HUDEP-2 (cell line): ENCODE data around the gene NEU4.
"Not testable (repeated sequence)": the region's sequence is repeated elsewhere in the genome, so short reads cannot be mapped to it uniquely, and the experiment has no call there.

Experiments
- DNase-seq, 76 experiments: peaks; one replicate each; lab custom pipeline; 2025; ENCODE audit not compliant: unreplicated experiment in 76 of 76; lab: John Stamatoyannopoulos, UW

NEU4 gene

DNA sequence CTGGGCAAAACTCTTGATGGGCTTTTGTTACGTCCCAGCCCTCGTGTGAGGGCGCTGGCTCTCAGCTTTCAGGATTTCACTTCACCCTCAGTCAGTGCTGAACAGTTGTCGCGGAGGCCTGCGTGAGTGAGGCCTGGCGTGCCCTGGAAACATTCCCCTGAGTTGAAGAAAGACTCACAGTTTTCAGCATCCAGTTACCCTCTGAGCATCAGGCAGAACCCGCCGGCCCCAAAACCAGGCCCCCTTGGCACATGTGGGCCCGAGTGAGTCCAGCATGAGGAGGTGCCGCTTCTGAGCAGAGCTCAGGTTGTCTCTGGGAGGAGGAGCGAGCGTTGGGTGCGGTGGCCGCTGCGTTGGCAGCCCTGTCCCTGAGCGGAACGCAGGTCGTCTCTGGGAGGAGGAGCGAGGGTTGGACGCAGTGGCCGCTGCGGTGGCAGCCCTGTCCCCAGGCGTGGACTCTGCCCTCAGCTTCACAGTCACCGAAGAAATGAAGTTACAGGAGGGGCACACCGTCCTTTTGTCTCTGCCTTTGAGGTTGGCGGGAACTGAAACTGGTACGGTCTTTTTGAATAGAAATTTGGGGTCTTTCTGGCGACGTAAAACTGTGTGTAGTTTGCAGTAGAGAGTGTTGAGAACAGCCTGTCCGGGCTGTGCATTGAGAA is at the start of gene NEU4:
Gene NEU4 (plus strand): TSS at position 473 of the 662 bp plus-strand sequence. CDS start 5,292 bp downstream, outside the sequence.
- DNase-seq = no peak

DNA sequence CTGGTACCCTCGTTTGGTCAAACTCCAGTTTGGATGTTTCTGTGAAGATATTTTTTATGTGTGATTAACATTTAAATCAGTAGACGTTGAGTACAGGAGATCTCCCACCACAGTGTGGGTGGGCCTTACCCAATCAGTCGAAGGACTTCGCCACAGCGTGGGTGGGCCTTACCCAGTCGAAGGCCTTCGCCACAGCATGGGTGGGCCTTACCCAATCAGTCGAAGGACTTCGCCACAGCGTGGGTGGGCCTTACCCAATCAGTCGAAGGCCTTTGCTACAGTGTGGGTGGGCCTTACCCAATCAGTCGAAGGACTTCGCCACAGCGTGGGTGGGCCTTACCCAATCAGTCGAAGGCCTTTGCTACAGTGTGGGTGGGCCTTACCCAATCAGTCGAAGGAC is 49.1 kb upstream of the NEU4 start:
- not testable (repeated sequence) for DNase-seq

DNA sequence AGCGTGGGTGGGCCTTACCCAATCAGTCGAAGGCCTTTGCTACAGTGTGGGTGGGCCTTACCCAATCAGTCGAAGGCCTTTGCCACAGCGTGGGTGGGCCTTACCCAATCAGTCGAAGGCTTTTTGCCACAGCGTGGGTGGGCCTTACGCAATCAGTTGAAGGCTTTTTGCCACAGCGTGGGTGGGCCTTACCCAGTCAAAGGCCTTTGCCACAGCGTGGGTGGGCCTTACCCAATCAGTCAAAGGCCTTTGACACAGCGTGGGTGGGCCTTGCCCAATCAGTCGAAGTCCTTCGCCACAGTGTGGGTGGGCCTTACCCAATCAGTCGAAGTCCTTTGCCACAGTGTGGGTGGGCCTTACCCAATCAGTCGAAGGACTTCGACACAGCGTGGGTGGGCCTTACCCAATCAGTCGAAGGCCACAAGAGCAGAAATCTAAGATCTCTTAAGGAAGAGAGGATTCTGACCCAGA is 48.7 kb upstream of the NEU4 start:
- no peak for DNase-seq

DNA sequence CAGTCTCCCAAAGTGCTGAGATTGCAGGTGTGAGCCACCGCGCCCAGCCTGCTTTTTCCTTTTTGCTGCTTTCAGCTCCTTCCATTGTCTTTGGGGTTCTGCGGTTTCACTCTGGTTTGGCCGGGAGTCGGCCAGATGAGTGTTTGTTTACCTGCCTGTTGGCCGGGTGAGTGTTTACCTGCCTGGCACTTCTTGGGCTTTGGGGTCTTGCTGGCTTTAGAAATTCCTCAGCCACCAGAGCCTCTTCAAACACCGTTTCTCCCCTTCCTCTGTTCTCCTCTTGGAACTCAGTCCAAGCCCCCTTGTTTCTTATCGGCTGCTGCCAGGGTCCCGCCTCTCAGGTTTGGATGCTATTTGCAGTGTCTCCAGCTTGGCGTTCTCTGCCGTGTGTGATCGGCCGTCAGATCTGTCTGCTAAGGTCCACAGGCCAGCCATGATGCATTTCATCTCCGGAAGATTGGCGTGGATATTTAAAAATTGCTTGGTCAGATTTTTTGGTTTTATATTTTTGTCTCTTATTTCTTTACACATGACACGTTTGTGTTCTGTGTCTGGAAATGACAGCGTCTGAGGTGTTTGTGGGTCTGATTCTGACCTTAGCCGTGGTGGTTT is 46.6 kb upstream of the NEU4 start:
- DNase-seq = peak in 1 of 76 experiments; percentile 24

DNA sequence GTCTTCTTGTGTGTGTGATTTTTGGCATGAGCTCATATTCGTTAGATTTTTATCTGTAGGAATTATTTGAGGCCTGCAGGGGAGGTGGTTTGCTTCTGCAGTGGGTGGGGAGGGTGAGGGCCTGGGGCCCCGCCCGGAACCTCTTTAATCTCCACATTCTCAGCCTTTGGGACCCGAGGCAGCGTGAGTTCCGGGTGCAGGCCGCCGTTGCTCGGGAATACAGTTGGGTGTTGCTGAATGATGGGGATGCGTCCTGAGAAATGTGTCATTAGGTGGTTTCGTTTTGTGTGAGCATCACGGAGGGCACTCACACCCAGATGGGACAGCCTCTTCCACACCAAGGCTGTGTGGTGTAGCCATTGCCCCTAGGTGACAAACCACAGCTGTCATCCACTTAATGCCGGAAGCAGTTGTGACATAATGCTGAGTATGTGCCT is 46.0 kb upstream of the NEU4 start:
- DNase-seq = peak in 36 of 76 experiments; percentile 3 to 61 (median 22)

GRCh38 chr2:241763551-241764274 is 45.3 kb upstream of the NEU4 start:
- no peak for DNase-seq

GRCh38 chr2:241764275-241765241 is 44.4 kb upstream of the NEU4 start:
- DNase-seq = no peak

GRCh38 chr2:241767464-241768250 is 41.3 kb upstream of the NEU4 start:
- DNase-seq = no peak

DNA sequence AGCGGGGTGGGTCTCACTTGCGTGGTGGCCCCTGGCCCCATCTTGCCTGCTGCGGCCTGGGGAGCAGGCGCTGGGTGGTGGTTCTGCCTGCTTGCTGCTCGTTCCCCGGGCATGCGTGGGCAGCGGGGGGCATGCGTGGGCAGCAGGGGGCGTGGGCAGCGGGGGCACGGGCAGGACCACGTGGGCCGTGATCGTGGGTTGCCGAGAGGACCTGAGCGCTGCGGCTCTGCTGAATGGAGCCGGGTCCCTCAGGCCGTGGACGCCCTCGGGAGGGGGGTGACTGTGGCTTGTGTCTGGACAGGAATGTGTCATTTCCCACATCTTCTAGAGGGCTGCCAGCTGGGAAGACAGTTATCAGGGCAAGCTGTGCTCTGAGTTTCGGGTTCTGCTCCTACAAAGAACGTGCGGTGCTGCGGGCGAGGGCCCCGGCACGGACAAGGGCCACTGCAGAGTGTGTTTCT is 40.7 kb upstream of the NEU4 start:
- DNase-seq = no peak

DNA sequence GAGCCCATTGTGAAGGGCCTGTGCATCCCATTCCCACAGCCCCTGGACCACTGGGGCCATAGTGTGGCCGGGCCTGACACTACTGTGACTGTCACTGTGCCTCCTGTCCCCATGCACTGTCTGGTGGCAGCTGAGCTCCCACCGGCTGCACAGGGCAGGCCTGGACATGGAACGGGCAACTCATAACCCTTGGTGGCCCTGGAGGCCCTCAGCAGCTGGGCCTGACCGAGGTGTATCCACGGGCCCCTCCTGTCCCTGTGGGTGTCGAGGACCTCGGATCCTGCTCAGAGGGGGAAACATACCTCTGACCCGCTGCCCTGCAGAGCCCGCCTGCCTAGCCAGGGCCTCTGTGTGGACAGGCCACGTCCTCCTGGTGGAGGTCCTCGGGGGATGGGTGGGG is 40.1 kb upstream of the NEU4 start:
- no peak for DNase-seq

DNA sequence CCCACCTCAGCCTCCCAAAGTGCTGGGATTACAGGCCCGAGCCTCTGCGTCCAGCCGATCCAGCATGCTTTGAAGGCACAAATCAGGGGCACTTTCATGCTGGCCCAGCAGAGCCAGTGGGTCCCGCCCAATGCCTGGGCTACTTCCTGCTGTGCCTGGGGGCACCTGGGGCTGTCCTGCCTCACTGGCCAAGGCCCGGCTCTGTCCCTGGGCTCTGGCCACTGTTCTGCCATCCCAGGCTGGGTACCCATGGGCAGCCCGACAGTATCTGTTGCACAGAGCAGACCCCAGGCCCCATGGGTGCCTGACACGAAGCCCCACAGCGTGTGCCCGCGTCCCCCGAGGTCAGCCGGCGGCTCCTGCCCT is 39.2 kb upstream of the NEU4 start:
- no peak for DNase-seq

- no peak for DNase-seq
Measured at GRCh38 chr2:241770185-241770935, 38.6 kb upstream of the NEU4 start.

GRCh38 chr2:241770936-241771285 is 38.1 kb upstream of the NEU4 start:
- DNase-seq = no peak

DNA sequence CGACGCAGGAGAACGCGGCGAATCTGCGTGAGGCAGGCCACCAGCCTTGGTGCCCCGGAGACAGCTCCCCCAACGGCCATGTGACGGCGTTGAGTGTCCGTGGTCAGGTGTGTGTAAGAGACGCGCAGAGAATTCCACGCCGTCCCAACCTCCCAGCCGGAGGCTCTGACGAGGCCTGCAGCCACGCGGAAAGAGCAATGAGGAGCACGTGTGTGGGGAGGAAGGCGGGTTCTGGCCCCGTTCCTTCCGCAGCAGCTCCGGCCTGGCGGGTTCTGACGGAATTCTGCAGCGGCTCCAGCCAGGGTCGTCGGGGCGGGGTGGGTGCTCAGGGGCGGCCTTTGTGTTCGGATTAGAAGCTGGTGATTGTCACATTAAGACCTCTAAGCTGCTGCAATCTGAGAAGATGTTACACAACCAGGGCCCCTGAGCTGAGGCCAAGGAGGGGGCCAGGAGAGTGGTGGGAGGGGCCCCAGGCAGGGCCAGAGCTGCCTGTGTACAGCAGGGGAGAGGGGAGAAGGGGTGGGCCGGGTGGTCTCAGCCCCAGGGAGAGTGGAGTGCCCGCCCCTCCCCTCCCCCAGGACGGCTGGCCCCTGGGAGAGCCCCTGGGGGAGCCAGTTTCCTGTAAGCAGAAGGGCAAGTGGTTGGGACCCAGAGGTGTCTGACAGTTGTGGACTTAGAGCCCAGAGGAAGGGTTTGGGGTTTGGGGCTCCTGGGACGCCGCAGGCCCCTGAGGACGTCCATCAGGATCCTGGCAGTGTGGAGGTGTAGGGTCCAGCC is 37.5 kb upstream of the NEU4 start:
- DNase-seq = no peak

DNA sequence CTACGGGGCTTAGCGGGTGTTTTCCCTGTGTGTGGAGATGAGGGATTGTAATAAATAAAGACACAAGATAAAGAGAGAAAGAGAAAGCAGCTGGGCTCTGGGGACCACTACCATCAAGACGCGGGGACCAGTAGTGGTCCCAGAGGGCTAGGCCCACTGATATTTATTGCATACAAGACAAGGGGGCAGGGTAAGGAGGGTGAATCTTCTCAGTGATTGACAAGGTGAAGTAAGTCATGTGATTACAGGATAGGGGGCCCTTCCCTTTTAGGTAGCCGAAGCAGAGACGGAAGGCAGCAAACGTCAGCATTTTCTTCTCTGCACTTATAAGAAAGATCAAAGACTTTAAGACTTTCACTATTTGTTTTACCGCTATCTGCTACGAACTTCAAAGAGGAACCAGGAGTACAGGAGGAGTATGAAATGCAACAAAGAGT is 36.9 kb upstream of the NEU4 start:
- DNase-seq = no peak

DNA sequence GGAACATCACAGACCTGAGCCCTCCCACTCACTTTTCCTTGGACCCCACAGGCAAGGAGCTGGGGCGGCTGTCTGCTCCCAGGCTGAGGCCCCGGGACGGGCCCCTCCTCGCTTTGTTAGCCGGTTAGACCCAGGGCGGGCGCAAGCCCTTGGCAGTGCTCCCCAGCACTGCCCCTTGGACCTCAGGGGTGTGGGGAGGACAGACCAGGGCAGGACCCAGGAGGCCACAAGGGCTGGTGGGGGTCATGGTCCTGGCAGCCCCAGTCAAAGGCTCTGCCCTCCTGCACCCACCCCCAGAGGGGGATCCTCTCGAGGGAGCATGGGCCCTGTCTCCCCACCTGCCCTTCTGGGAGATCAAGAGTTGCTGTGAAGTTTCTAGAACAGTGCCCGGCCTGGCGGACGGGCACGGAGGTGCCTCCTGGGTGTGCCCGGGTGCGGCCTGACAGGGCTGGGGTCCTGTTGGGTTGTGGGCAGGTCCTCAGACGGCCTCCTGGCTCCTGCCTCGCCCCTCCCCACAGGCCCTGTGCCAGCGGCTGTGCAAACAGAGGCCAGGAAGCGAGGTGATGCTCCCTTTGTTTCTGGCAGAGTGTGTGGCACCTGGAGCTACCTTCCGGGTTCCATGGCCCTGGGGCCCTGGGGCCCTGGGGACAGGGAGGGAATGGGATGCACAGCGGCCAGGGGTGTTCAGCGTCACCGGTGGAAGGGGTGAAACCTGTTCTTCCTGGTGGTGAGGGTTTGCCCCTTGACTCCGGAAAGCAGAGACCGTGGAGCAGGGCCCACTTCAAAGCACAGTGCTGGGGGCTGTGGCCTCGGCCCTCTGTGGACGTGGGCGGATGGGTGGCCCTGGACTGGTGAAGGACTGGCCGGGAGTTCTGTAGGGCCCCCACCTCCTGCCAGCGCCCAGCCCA is 35.2 kb upstream of the NEU4 start:
- no peak for DNase-seq
